ENCODE measurements around the gene DTL. TPM values are rescaled to one million over a fixed set of nuclear protein-coding genes. Genes with fewer than 3 reads are reported as not detected.

DTL gene
- total RNA-seq, 1 experiment from 2014 or later: 22.5 TPM

DNA sequence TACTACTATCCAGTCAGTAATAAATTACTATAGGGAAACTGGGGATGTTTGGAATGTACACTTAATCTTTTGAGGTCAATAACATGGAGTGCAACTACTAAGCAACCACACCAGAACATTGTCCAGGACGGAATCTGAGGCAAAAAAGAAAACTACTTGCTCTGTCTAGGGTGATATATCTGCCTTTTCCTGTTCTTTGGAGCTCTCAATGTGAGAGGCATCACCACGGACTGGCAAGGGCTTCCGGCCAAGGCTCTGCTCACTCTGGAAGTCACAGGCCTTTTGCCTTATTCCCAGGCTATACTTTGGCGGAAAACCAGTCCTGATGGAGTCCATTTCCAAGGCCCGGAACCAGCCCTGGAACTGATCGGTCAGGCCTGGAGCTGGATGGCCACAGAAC lies 94.2 kb downstream of the DTL start:
- Histone ChIP-seq H3K4me1 (replicated peaks; ENCODE audit: insufficient read depth) (no peaks in the 10 kb centered on the region), H3K9me3 (ENCODE audit: insufficient read depth, low read depth) (no peaks in the 10 kb centered on the region), H3K27ac (no peak overlapping the region), H4K20me1 (ENCODE audit: insufficient read depth) (no peaks in the 10 kb centered on the region), H3F3A (ENCODE audit: insufficient read depth, low read depth) (no peaks in the 10 kb centered on the region), H3K4me3 (no peak overlapping the region), H3K4me2 (no peak overlapping the region), H3K79me2 (ENCODE audit: low read depth) (no peaks in the 10 kb centered on the region), H3K9me2 (ENCODE audit: insufficient read depth) (no peaks in the 10 kb centered on the region), H2AFZ (no peak overlapping the region), H3K36me3 (ENCODE audit: low read depth) (no peaks in the 10 kb centered on the region), H3K27me3 (ENCODE audit: insufficient read depth, low read depth) (no peaks in the 10 kb centered on the region)
- ChIA-PET CTCF (no interaction called here), POLR2A (ENCODE audit: unreplicated experiment) (no interaction called here)
- intact Hi-C loops (cut with micrococcal nuclease; ENCODE audit: unreplicated experiment): no loop called here
- BruUV-seq (replicated peaks): no TSS peak
- TF ChIP-seq CTCF (conservative IDR thresholded peaks at IDR 0.05) (no peak), EZH2 (IDR thresholded peaks at IDR 0.05; ENCODE audit: low read depth) (no peak)
- DNase-seq: no peak

DNA sequence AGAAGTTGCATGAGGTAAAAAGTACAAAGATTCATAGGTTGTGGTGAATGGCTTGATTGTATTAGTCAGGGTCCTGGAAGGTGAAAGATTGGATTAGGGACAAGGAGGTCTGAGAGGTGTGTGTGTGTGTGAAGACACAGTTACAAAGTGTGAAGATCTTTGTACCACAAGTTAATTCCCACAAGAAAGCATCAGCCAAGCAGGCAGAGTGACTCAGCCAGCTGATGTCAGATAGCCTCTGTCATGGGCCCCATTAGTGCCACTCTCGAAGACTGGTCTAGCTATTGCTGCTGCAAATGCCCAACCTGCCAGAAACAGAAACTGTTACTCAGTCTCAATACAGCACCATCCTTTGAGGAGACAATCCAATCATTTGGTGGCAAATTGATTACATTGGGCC lies 96.5 kb downstream of the DTL start:
- intact Hi-C loops (cut with micrococcal nuclease; ENCODE audit: unreplicated experiment): no loop called here
- BruUV-seq (replicated peaks): no TSS peak
- Histone ChIP-seq H3K9me3 (ENCODE audit: insufficient read depth, low read depth) (no peaks in the 10 kb centered on the region), H3K27me3 (ENCODE audit: insufficient read depth, low read depth) (no peaks in the 10 kb centered on the region), H3K4me3 (no peak overlapping the region), H3K4me2 (no peak overlapping the region), H4K20me1 (ENCODE audit: insufficient read depth) (no peaks in the 10 kb centered on the region), H3K9me2 (ENCODE audit: insufficient read depth) (no peaks in the 10 kb centered on the region), H3K79me2 (ENCODE audit: low read depth) (no peaks in the 10 kb centered on the region), H3K27ac (no peak overlapping the region), H3K4me1 (replicated peaks; ENCODE audit: insufficient read depth) (no peaks in the 10 kb centered on the region), H2AFZ (no peak overlapping the region), H3K36me3 (ENCODE audit: low read depth) (no peaks in the 10 kb centered on the region), H3F3A (ENCODE audit: insufficient read depth, low read depth) (no peaks in the 10 kb centered on the region)
- TF ChIP-seq CTCF (conservative IDR thresholded peaks at IDR 0.05) (no peak), EZH2 (IDR thresholded peaks at IDR 0.05; ENCODE audit: low read depth) (no peak)
- CTCF ChIA-PET: no interaction called here
- POLR2A ChIA-PET (ENCODE audit: unreplicated experiment): no interaction called here
- DNase-seq: no peak

DNA sequence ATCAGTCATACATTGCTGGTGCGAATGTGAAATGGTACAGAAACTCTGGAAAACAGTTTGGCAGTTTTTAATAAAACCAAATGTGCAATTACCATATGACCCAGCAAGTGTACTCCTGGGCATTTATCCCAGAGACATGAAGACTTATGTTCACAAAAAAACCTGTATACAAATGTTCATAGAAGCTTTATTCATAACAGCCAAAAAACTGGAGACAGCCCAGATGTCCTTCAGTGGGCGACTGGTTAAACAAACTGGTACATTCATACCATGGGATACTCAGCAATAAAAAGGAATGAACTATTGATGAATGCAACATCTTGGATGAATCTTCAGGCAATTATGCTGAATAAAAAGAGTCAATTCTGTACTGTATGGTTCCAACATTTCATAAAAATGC lies 97.8 kb downstream of the DTL start:
- intact Hi-C loops (cut with micrococcal nuclease; ENCODE audit: unreplicated experiment): no loop called here
- POLR2A ChIA-PET (ENCODE audit: unreplicated experiment): no interaction called here
- BruUV-seq (replicated peaks): no TSS peak

More for the DNA sequence above, 97.8 kb downstream of the DTL start:
- Histone ChIP-seq H3K4me1 (replicated peaks; ENCODE audit: insufficient read depth) (no peaks in the 10 kb centered on the region), H3F3A (ENCODE audit: insufficient read depth, low read depth) (no peaks in the 10 kb centered on the region), H3K4me2 (no peak overlapping the region), H3K27ac (no peak overlapping the region), H3K4me3 (no peak overlapping the region), H3K9me2 (ENCODE audit: insufficient read depth) (no peaks in the 10 kb centered on the region), H3K79me2 (ENCODE audit: low read depth) (no peaks in the 10 kb centered on the region), H3K9me3 (ENCODE audit: insufficient read depth, low read depth) (no peaks in the 10 kb centered on the region), H2AFZ (no peak overlapping the region), H3K36me3 (ENCODE audit: low read depth) (no peaks in the 10 kb centered on the region), H3K27me3 (ENCODE audit: insufficient read depth, low read depth) (no peaks in the 10 kb centered on the region), H4K20me1 (ENCODE audit: insufficient read depth) (no peaks in the 10 kb centered on the region)
- no peak for DNase-seq
- no peak for TF ChIP-seq CTCF (conservative IDR thresholded peaks at IDR 0.05)
- no peak for TF ChIP-seq EZH2 (IDR thresholded peaks at IDR 0.05; ENCODE audit: low read depth)
- CTCF ChIA-PET: no interaction called here
